ENCODE measurements around the gene DPY19L1.
"Not testable (repeated sequence)": the region's sequence is repeated elsewhere in the genome, so short reads cannot be mapped to it uniquely, and the experiment has no call there.

Gene DPY19L1

DNA sequence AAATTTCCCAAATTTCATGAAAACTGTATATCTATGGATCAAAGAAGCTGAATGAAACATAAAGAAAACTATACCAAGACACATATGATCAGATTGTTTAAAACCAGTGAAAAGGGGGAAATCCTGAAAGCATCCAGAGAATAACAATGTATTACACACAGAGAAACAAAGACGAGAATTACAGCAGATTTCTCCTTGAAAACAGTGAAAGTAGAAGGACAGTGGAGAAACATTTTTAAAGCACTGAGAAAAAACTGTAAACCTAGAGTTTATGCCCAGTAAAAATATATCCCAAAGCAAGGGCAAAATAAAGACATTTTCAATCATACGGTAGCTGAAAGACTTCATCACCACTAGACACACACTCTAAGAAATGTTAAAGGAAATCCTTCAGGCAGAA is 121.0 kb downstream of the DPY19L1 start:
- DNase-seq = no peak

DNA sequence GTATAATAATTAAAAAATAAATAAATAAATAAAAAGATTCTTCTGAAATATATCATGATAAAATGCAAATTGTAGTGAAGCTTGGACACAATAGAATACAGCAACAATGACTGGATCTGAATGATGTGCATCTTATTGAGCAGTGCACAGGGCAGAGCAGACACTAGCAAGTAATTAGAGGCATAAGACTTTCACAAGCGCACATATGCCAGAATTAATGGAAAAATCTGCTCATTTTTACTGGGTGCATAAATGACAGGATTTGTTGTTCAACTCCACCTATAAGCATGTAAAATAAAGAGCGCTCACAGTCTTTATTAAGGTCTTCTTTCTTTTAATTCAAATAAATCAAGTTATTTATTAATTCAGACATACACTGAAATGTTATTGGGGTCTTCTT is 125.0 kb downstream of the DPY19L1 start:
- no peak for DNase-seq

DNA sequence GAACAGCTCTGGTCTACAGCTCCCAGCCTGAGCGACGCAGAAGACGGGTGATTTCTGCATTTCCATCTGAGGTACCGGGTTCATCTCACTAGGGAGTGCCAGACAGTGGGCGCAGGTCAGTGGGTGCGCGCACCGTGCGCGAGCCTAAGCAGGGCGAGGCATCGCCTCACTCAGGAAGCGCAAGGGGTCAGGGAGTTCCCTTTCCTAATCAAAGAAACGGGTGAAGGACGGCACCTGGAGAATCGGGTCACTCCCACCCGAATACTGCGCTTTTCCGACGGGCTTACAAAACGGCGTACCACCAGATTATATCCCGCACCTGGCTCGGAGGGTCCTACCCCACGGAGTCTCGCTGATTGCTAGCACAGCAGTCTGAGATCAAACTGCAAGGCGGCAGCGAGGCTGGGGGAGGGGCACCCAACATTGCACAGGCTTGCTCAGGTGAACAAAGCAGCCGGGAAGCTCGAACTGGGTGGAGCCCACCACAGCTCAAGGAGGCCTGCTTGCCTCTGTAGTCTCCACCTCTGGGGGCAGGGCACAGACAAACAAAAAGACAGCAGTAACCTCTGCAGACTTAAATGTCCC is 130.9 kb downstream of the DPY19L1 start:
- DNase-seq = not testable (repeated sequence)

DNA sequence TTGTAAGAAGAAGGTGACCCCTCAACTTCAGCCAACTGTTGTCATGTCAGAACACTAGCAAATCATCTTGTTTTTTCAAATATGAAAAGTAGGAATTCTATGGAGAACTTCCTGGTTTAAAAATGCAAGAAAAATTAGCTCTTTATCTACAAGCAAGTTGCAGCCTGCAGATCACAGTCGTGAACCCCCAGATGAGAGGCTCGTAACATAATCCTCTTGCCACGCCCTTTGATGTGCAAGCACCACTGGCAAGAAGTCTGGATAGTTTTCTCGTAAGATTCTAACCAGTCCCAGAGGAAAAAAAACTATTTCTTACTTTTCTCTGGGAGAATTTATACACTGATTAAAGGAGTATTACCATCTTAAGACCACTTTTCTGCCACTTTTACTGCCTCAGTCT is 132.3 kb downstream of the DPY19L1 start:
- DNase-seq = no peak

- not testable (repeated sequence) for DNase-seq
Measured at GRCh38 chr7:34903921-34904320, 133.4 kb downstream of the DPY19L1 start.

DNA sequence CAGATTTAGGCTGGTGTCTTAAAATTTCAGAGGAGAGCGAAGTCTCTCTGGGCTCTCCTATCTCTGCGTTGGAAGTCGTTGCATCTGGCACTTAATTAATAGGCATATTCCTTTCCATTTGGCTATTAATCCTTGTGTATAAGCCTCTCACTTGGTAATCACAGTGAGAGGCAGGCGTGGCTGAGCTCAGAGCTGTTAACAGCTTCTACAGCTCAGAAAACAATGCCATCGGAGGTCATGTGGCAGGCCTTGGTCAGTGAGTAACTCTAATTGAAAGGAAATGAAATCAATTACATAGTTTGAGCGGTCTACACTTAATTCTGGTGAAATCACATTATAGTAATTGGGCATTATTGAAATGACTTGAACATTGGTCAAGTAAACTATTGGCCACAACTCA is 135.1 kb downstream of the DPY19L1 start:
- DNase-seq = no peak

- no peak for DNase-seq
Measured at GRCh38 chr7:34900891-34901513, 136.3 kb downstream of the DPY19L1 start.

- DNase-seq = no peak
Measured at GRCh38 chr7:34895202-34895601, 142.1 kb downstream of the DPY19L1 start.

- DNase-seq = no peak
Measured at GRCh38 chr7:34889951-34890350, 147.3 kb downstream of the DPY19L1 start.

- DNase-seq = no peak
Measured at GRCh38 chr7:34886856-34887255, 150.4 kb downstream of the DPY19L1 start.

DNA sequence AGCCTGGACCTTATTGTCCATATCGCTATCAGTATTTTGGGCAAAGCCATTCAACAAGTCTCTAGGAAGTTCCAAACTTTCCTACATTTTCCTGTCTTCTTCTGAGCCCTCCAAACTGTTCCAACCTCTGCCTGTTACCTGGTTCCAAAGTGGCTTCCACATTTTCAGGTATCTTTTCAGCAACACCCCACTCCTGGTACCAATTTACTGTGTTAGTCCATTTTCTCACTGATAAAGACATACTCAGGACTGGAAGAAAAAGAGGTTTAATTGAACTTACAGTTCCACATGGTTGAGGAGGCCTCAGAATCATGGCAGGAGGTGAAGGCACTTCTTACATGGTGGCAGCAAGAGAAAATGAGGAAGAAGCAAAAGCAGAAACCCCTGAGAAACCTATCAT is 153.4 kb downstream of the DPY19L1 start:
- not testable (repeated sequence) for DNase-seq

DNA sequence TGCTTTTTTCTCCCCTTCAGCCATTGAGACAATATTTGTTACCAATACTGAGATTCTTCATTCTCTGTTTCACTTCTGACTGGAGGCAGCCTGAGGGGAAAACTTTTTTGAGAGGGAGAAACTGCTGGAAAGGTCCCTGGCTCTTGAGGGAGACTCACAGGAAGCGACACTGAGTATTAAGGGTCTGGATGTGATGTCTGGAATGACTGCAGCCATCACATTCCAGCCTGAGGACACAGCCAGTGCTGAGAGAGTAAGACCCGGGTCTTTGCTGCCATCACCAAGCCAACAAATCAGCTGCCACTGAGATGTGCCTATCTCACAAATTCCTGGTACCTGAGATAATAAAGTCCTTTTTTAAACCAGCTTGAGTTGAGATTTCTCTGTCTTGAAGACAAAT is 157.4 kb downstream of the DPY19L1 start:
- no peak for DNase-seq

GRCh38 chr7:34878944-34879735 is 158.1 kb downstream of the DPY19L1 start:
- not testable (repeated sequence) for DNase-seq
